ENCODE measurements around the gene RBM8A.

DNA sequence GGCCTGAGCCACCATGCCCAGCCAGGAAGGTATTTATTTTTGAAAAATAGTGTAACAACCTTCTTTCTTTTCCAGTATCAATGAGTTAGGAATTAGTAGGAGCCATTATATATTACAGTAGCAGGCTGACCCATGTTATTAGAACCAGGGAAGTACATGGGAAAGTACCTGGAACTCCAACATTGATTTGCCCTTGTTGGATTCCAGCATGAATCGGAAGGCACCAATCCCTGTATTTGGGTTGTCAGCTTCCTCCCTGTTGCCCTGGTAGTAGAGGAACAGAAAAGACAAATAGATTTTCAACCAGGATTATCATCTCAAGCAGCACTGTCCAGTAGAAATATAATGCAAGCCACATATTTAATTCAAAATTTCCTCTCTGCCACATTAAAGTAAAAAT is 10.2 kb upstream of the RBM8A start:
- TF ChIP-seq CTCF (IDR thresholded peaks at IDR 0.05; ENCODE audit: borderline replicate concordance, extremely low read depth, low read length, poor library complexity, severe bottlenecking) (no peak), EZH2 (IDR thresholded peaks at IDR 0.05; ENCODE audit: borderline replicate concordance, low read depth, low read length, severe bottlenecking) (no peak)

Data from DND-41 (cell line).